HPDE6-E6E7 (cell line): ENCODE data around the gene CCDC60.

Experiments
- DNase-seq: peaks from one replicate; pipeline ENCODE4 v3.0.0; 2011; ENCODE audit warnings: missing footprints; ENCODE audit errors: extremely low spot score

CCDC60 gene

GRCh38 chr12:119540476-119540875 is 205.9 kb downstream of the CCDC60 start:
- no peak for DNase-seq

- DNase-seq, result peak; percentile 60
These were observed 210.5 kb downstream of the CCDC60 start for GRCh38 chr12:119544765-119545625.

DNA sequence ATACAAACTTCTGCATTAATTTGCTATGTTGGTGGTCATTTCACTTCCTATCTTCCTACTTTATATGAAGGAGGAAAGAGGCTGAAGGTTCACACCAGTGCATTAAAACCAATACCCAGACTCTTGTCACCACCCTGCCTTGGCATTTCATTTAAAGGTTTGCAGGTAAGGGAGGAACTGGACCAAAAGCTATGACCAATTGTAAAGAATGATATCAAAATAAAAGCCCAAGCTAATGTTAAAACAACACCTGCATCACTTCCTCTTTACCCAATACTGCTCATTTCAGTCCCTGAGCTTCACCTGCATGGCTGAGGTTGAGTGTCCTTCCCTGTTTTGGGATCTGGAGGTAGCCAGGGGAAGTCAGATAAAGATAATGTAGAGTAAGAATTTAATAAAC is 211.8 kb downstream of the CCDC60 start:
- no peak for DNase-seq

- no peak for DNase-seq
These were observed 212.5 kb downstream of the CCDC60 start for GRCh38 chr12:119547001-119547400.

DNA sequence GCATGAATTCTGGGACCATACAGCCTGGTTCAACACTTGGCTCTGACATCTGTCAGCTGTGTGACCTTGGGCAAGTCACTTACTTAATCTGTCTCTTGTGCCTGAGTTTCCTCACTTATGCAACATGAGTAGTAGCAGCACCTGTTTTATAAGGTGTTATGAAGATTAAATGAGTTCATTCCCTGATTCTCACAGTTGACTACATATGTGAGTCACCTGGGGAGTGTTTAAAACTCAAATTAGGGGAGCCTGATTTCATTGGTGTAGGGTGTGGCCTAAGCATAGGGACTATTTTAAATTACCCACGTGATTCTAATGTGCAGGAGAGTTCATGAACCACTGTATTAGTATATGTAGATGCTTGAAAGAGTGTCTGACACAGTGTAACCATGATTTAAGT is 222.3 kb downstream of the CCDC60 start:
- no peak for DNase-seq

- no peak for DNase-seq
These were observed 230.9 kb downstream of the CCDC60 start for GRCh38 chr12:119565404-119565803.

- no peak for DNase-seq
These were observed 236.2 kb downstream of the CCDC60 start for GRCh38 chr12:119570771-119571170.

- DNase-seq, result no peak
These were observed 238.6 kb downstream of the CCDC60 start for GRCh38 chr12:119573086-119573485.

DNA sequence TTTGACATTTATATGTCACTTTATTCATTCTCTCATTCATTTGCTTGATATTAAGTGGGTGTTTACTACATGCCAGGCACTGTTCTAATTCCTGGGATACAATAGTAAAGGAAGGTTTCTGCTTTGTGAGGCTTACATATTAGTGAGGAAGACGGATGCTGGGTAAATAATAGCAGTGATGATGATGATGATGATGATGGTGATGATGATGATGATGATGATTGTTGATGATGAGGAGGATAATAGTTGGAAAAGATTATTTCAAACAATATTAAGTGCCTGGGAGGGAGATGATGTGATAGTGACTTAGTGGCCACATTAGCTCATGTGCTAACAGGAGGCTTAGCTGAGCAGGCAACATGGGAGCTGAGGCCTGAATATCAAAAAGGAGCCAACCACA is 239.7 kb downstream of the CCDC60 start:
- DNase-seq, result no peak

DNA sequence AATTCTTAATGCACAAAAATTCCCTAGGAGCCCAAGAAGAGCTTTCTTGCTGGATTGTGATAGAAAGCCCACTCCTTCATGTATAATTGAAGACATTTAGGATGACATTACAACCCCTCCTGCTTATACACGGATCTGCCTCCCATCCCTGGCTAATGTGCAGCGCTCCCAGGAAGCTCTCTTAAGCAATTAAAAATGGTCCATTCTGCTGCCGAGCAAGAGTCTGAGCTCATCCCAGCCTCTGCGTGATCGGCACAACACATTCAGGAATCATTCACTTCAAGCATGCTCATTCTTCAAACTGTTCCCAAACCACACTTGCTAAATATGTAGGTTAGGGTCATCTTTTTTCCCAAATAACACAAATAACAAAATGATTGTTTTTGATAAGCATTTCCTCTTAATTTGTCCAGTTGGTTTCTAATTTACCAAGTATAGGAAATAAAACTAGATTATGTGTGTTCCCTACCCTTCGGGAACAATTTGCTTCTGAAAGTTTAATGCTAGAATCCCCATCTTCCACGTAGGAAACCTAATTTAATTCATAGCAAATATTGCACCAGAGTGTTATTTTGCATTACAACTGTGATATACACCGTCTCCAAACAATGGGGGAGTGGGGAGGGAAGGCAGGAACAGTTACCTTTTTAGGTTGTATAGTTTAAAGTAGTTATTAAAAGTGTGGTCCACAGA is 241.7 kb downstream of the CCDC60 start:
- DNase-seq, result no peak

DNA sequence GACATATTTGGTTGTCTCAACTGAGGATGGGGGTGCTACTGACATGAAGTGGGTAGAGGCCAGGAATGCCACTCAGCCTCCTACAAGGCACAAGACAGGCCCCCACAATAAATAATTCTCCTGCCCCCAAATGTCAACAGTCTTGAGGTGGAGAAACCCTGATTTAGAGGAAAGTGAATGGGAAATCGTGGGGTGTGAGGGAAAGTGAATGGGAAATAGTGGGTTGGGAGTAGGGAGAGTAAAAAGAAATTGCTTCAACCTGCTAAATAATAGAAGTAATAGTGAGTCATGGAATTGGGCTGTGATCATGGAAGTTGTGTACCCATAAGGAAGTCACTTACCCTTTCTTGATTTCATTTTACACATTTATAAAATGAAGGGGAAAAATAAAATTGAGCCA is 242.4 kb downstream of the CCDC60 start:
- DNase-seq, result no peak

DNA sequence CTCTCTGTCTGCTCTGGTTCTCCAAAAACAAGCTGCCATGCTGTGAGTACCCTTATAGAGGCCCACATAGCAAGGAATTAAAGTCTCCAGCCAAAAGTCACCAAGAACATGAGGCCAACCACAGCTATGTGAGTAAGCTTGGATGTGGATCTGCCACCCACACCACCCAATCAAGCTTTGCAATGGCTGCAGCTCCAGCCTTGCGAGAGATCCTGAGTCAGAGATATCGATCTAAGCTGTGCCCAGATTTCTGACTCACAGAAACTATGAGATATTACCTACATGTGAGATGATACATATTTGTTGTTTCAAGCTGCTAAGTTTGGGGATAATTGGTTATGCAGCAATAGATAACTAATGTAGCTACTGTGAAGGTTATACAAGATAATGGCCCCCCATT is 243.6 kb downstream of the CCDC60 start:
- DNase-seq, result no peak

DNA sequence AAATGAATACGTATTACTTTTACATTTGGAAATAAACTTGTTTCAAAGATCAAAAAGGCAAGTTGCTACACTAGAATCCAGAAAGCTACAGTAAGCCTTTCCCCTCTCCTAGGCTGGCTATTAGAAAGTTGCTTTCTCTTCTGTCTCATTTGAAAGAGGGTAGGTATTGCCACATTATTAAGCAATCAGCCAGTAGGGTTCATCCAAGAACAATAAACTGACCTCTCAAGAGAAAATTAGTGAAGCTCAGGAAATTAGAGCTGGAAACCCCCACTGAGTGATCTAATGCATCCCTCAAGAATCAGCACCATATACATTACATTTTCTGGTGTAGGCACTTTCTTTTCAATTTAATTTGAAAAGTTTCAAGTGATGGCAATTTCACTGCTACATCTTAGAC is 254.6 kb downstream of the CCDC60 start:
- no peak for DNase-seq

GRCh38 chr12:119589634-119590033 is 255.1 kb downstream of the CCDC60 start:
- no peak for DNase-seq
